HG03469 (cell line): ENCODE measurements around the gene RENBP.

ENCODE experiments used
- ATAC-seq: cut with Tn5 transposase; IDR thresholded peaks from one replicate; pipeline ENCODE4 v1.9.1; 2021; ENCODE audit warnings: mild to moderate bottlenecking, moderate library complexity, moderate number of reproducible peaks; ENCODE audit not compliant: unreplicated experiment

The RENBP gene

DNA sequence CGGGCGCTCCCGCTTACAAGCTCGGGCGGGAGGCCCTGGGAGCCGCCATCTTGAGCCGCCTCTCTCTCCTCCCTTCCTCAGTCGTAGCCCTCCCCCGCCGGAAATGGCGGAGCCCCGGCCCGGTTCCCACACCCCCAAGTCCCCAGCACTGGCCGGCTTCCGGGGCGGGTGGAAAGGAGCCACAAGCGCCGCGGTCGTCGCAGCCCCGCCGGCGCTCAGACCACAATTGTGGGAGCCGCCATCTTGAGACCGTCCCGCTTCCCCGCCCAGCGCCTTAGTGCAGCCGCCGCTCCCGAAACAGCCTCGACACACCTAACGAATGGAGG, 26.6 kb upstream of the RENBP start:
- no peak for ATAC-seq

DNA sequence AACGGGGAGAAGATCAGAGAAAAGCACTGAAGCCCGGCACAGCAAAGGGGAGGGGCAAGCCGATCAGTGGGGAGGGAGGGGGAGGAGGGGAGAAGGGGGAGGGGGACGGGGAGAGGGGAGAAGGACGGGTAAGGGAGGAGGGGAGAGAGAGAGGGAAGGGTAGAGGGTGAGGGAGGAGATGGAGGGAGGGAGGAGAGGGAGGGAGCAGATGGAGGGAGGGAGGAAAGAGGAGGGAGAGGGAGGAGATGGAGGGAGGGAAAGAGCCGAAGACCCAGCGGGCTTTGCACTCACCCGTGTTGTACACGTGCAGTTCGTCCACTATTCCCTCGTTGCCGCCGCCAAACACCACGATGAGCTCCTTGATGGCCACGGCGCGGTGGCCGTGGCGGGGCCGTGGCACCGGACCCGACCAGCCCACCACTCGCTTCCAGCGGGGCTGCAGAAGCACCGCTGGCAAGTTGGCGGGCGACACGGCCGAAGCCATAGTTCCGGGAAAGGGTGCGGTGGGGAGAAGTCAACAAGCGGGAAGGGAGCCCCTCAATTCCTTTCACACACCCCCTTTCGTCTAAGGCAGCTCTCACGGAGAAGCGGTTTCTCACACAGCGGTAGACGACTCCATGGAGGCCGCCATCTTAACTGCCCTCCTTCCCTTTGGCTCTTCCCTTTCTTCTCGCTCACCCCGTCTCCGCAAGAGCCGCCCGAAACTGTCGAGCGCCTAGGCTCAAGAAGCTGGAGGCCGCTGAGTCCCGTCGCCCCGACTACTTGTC, 26.1 kb upstream of the RENBP start:
- no peak for ATAC-seq

DNA sequence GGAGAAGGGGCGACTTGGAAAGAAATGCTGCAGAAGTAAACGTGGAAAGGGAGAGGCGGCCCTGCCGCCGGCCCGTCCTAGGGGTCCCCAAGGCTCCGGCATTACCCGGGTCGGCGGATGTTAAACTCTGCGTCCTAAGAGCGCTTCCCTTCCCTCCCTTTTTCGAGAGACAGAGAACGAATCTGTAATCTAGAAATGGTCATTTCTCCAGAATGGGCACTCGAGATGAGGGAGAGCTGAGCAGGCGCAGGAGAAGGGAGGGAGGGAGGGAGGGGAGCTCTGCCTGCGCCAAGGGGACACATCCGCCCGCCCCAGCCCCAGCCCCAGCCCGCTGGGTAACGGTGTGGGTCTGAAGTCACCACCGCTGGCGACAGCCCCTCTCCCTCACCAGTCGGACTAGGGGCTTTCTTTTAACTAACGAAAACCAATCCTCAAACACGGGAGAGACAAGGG, 25.5 kb upstream of the RENBP start:
- ATAC-seq: no peak

DNA sequence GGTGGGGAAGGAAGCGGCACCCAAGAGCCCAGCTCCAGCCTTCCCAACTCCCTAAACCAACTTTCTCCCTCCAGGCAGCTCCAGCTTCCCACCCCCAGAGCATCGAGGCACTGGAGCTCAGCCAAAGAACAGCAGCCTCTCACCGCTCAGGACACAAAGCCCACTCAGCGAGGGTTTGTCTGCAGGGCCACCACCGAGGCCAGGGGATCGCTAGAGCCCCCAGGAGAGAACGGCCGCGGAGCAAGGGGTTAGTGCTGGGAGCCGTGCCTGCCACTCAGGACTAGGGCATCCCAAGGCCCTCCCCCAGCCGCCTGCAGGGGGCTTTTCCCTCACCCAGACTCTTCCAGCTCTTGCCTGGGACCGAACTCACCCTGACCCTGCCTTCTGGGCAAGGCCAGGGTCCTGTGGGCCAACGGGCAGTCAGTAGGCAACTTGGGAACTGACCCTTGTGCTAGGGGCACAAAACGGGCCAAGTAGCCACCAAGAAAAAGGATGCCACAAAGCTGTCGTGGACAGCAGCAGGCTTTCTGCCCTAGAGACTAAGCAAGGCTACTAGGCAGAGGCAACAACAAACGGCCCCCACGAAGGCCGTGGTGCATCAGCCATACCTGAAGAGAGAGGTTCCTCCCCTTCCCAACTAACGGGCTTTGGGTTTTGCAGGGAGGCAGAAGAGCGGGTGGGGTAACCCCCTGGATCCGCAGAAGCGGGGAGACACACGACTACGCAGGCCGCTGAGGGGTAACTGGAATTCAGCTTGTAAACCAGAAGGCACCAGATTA, 24.9 kb upstream of the RENBP start:
- no peak for ATAC-seq

GRCh38 chrX:153968754-153969124, 24.3 kb upstream of the RENBP start:
- ATAC-seq: no peak

- no peak for ATAC-seq
Observed at GRCh38 chrX:153968255-153968654, 23.8 kb upstream of the RENBP start.

DNA sequence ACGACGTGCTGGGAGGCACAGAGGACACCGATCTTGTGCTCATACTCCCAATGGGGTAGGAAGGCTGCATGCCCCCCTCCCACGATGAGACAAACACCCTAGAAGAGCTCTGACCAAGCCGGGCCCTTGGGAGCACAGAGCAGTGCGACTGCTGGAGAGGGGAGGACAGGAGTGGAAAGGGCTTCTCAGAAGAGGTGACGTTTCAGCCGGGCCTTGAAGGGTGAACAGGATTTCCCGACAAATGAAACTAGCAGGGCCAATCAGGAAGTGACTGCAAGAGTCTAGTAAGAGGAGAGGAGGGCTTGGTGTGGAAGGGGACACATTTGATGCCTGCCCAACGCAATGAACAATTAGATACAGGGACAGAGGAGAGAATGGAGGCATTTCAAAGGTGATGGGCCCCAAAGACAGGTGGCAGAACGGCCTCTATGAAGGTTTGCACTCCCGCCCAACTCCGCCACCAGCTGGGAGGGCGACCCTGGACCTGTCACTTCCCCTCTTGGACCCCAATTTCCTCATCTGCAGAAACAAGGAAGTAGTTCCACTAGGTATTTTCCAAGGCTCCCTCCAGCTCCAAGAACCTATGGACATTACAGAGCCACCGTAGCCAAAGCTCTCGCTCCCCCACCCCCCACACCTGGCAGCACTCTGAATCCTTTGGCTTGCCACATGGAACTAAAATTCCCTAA, 23.2 kb upstream of the RENBP start:
- ATAC-seq: no peak

GRCh38 chrX:153966841-153967535, 22.5 kb upstream of the RENBP start:
- ATAC-seq: no peak

GRCh38 chrX:153966283-153966688, 21.8 kb upstream of the RENBP start:
- no peak for ATAC-seq

- ATAC-seq: no peak
Observed at GRCh38 chrX:153965406-153965805, 21.0 kb upstream of the RENBP start.

DNA sequence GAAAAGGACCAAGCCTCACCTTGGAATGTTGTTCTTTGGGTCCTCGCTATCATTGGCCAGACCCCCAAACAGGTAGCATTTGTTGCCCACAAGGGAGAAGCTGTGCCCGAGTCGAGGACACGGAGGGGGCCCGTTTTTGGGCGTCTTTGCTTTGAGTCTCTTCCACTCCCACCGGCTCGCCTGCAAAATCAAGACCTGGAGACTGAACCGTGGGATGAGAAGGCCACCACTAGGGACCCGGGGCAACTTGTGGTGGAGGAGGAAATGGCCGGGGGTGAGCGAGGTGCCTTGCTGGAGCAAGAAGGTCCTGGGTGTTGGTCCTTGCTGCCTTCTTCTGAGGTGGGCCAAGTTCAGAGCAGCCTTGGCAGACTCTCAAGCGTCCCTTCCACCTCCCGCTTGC, 19.7 kb upstream of the RENBP start:
- no peak for ATAC-seq

- no peak for ATAC-seq
Observed at GRCh38 chrX:153963546-153963945, 19.1 kb upstream of the RENBP start.

GRCh38 chrX:153961292-153961691, 16.8 kb upstream of the RENBP start:
- no peak for ATAC-seq

- ATAC-seq: no peak
Observed at GRCh38 chrX:153960786-153961185, 16.3 kb upstream of the RENBP start.

DNA sequence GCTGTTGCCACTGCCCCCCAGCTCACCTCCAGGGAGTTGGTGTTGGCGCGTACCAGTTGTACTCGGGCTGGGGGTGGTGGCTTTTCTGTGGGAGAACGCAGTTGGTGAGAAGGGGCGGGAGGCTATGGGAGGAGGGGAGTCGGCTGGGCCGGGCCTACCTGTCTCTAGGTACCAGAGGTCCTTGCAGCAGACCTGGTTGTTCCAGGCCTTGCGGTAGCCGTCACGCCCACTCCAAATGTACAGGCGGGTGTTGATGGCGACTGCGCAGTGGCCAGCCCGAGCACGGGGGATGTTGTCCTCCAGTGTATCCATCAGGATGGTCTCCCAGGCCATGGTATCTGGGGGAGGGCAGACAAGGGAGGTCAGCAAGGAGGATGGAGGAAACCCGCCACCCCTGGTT, 15.6 kb upstream of the RENBP start:
- ATAC-seq: no peak

GRCh38 chrX:153959649-153960048, 15.2 kb upstream of the RENBP start:
- ATAC-seq: no peak

GRCh38 chrX:153958605-153959004, 14.2 kb upstream of the RENBP start:
- no peak for ATAC-seq

DNA sequence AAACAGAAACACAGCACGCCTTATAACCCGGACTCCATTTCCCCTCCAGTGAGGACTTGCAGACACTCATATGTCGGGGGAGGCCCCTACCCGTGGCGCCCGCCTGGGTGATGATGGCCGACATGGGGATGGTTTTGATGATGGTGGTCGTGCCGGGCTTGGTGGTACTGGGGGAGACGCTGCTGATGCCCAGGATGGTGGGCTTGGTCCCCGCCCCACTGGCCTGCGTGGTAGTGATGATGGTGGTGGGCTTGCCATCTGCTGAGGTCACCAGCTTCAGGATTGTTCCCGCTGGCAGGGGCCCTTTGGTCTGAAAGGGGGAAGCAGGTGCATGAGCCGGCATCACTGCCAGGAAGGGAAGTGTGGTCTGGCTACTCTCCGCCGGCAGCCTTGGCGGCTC, 12.8 kb upstream of the RENBP start:
- ATAC-seq: no peak

DNA sequence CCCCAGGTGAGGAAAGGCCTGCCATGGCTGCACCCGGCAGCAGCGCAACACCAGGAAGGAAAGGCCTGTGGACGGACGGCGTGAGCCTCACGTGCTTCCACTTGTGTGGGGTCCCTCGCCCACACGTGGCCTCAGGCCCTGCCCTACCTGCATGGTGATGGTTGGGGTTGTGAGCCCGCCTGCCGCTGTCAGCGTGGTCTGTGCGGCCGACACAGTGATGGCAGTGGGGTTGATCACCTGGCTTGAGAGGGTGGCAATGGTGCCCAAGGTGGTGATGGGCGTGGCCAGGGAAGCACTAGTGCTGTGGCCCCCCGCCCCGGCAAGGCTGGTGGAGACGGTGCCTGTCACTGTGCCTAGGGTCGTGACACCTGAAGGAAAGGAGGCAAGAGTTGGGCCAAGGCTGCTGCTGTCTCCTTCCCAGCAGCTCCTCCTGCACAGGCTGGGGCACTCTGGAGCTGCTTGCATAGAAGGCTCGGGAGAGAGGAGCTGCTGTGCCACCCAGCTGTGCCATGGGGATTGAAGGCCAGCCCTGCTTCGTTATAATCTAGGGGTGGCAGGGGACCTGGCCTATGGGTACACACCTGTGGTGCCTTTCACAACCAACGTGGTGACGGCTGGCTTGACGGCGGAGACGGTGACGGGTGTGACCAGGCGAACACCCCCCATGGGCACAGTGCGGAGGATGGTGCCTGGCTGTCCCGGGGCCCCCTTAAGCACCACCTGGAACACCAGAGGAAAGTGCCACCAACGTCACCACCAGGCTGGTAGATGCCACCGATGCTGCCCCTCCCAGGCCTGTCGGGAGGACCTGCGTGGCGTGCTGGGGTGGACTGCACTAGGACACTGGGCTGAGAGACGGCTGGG, 11.8 kb upstream of the RENBP start:
- no peak for ATAC-seq

DNA sequence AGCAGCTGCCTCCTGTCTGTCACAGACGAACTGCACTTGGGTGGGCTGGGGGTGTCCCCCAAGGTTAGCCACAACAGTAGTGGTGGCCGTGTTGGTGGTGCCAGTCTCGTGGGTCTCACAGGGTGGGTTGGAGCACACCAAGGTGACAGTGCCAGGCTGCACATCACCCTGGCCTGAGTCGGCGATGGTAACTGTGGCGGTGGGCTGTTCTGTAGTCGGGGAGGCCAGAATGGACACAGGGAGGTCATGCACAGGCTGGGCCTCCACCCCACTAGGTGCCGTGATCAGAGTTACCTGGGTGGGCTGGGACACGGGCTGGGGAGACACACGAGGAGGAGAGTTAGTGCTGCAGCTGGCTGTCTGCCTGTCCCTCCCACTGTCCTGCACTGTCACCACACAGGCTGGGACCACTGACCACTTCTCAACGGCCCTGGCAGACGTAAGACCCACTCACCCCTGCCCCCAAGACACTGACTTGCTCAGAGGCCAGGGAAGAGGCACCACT, 10.8 kb upstream of the RENBP start:
- ATAC-seq: no peak
